ENCODE measurements around the gene MTFR2. TPM values are rescaled to one million over a fixed set of nuclear protein-coding genes. Genes with fewer than 3 reads are reported as not detected.

The MTFR2 gene
- total and polyA plus RNA-seq, 2 of the 13 experiments (the other 11 are each of a cell fraction or from before 2014, with no cell fraction given) = 6.7 to 10.7 TPM

- TF ChIP-seq MIER2 (CRISPR knock-in tag; IDR thresholded peaks at IDR 0.05) (peak; percentile 13; the same call in 1 of the 2 replicates), FOXK2 (IDR thresholded peaks at IDR 0.05) (peak; percentile 69; the same call in 1 of the 2 replicates), RARG (CRISPR knock-in tag; IDR thresholded peaks at IDR 0.05; ENCODE audit: low read depth) (no peak), ARHGAP35 (CRISPR knock-in tag; IDR thresholded peaks at IDR 0.05; ENCODE audit: borderline replicate concordance) (peak; percentile 13; the same call in 1 of the 2 replicates), EEA1 (CRISPR knock-in tag; IDR thresholded peaks at IDR 0.05; ENCODE audit: borderline replicate concordance) (no peak), NCOR1 (IDR thresholded peaks at IDR 0.05; ENCODE audit: borderline replicate concordance, low read length) (no peak), ZC3H4 (CRISPR knock-in tag; IDR thresholded peaks at IDR 0.05; ENCODE audit: borderline replicate concordance) (peak; percentile 94), MTERF4 (CRISPR knock-in tag; IDR thresholded peaks at IDR 0.05) (no peak), HOXA3 (CRISPR knock-in tag; IDR thresholded peaks at IDR 0.05) (peak; percentile 82), DMAP1 (CRISPR knock-in tag; IDR thresholded peaks at IDR 0.05) (peak; percentile 75), REXO4 (CRISPR knock-in tag; IDR thresholded peaks at IDR 0.05; ENCODE audit: borderline replicate concordance) (no peak; the same call in 1 of the 2 replicates), ZNF891 (CRISPR knock-in tag; IDR thresholded peaks at IDR 0.05) (0 out of 2 replicates have a peak, but pooled peaks have one; percentile 53), MEIS1 (CRISPR knock-in tag; IDR thresholded peaks at IDR 0.05; ENCODE audit: borderline replicate concordance) (peak; percentile 73), TFDP1 (CRISPR knock-in tag; IDR thresholded peaks at IDR 0.05; ENCODE audit: borderline replicate concordance) (peak; percentile 20; the same call in 1 of the 2 replicates), ZNF510 (CRISPR knock-in tag; IDR thresholded peaks at IDR 0.05; ENCODE audit: low read depth) (no peak), ERF (CRISPR knock-in tag; IDR thresholded peaks at IDR 0.05) (peak; percentile 76), MAFK (conservative IDR thresholded peaks at IDR 0.05 in 1 of 2, IDR thresholded peaks at IDR 0.05 in 1 of 2; ENCODE audit: low read length in 2 of 2) (no peak), SALL1 (CRISPR knock-in tag; IDR thresholded peaks at IDR 0.05) (peak; percentile 81), ZNF10 (CRISPR knock-in tag; IDR thresholded peaks at IDR 0.05; ENCODE audit: borderline replicate concordance, low read depth) (no peak), ZNF841 (CRISPR knock-in tag; IDR thresholded peaks at IDR 0.05; ENCODE audit: borderline replicate concordance) (0 out of 2 replicates have a peak, but pooled peaks have one; percentile 61), ETS1 (CRISPR knock-in tag; IDR thresholded peaks at IDR 0.05) (no peak; the same call in 1 of the 2 replicates), ZNF747 (CRISPR knock-in tag; IDR thresholded peaks at IDR 0.05; ENCODE audit: borderline replicate concordance) (peak; percentile 42; the same call in 1 of the 2 replicates)
- TF ChIP-seq, protein P1, sequence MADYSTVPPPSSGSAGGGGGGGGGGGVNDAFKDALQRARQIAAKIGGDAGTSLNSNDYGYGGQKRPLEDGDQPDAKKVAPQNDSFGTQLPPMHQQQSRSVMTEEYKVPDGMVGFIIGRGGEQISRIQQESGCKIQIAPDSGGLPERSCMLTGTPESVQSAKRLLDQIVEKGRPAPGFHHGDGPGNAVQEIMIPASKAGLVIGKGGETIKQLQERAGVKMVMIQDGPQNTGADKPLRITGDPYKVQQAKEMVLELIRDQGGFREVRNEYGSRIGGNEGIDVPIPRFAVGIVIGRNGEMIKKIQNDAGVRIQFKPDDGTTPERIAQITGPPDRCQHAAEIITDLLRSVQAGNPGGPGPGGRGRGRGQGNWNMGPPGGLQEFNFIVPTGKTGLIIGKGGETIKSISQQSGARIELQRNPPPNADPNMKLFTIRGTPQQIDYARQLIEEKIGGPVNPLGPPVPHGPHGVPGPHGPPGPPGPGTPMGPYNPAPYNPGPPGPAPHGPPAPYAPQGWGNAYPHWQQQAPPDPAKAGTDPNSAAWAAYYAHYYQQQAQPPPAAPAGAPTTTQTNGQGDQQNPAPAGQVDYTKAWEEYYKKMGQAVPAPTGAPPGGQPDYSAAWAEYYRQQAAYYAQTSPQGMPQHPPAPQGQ (CRISPR knock-in tag; IDR thresholded peaks at IDR 0.05; ENCODE audit: borderline replicate concordance) = 0 out of 2 replicates have a peak, but pooled peaks have one; percentile 8
- TF ChIP-seq, protein P2, sequence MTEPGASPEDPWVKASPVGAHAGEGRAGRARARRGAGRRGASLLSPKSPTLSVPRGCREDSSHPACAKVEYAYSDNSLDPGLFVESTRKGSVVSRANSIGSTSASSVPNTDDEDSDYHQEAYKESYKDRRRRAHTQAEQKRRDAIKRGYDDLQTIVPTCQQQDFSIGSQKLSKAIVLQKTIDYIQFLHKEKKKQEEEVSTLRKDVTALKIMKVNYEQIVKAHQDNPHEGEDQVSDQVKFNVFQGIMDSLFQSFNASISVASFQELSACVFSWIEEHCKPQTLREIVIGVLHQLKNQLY (CRISPR knock-in tag; IDR thresholded peaks at IDR 0.05) = no peak; the same call in 1 of the 2 replicates
Observed at GRCh38 chr6:136289579-136290409, 39.7 kb upstream of the MTFR2 start, which contains the start of gene BCLAF1 (continued).

Measured in HepG2 (cell line).